ENCODE measurements around the gene P2RX7. TPM values are rescaled to one million over a fixed set of nuclear protein-coding genes. Genes with fewer than 3 reads are reported as not detected.

P2RX7 gene
- total and polyA plus RNA-seq, 8 donors = 1.5 to 25.6 (median 2.1) TPM

DNA sequence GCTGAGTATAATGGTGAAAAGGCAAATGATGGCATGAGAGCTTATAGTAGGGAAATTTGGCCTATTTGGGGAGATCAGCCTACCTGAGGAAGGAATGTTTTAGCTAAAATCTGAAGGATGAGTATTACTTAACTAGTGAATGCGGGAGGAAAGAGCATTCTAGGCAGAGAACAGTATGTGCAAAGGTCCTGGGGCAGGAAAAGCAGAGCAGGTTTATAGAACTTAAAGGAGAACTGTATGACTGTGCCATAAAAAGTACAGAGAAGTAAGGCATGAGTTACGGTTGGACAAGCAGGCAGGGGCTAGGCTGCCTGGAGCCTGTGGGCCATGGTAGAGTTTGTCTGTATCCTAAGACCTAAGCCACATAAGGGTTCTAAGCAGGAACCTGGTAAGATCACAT is 55.6 kb downstream of the P2RX7 start:
- intact Hi-C loops (cut with DNase I) = no loop called here
- H3K4me3 ChIP-seq = no peak overlapping the region
- H3K36me3 ChIP-seq = peaks cover 0 to 14% of the 10 kb centered on the region in 2 donors
- no peaks in the 10 kb centered on the region for H3K27me3 ChIP-seq
- no peak overlapping the region for H3K27ac ChIP-seq
- no peak for TF ChIP-seq CTCF (IDR thresholded peaks at IDR 0.05)
- DNase-seq = no peak
- no peak for ATAC-seq
- peaks cover 0 to 21% of the 10 kb centered on the region in 2 donors for H3K4me1 ChIP-seq
- no peaks in the 10 kb centered on the region for H3K9me3 ChIP-seq

- ATAC-seq = no peak
- Histone ChIP-seq H3K36me3 (peaks cover 0 to 10% of the 10 kb centered on the region in 2 donors), H3K4me3 (no peak overlapping the region), H3K27me3 (no peaks in the 10 kb centered on the region), H3K4me1 (peaks cover 0 to 21% of the 10 kb centered on the region in 2 donors), H3K27ac (no peak overlapping the region), H3K9me3 (no peaks in the 10 kb centered on the region)
- intact Hi-C loops (cut with DNase I) = no loop called here
- DNase-seq = no peak
- no peak for TF ChIP-seq CTCF (IDR thresholded peaks at IDR 0.05)
Measured at GRCh38 chr12:121189131-121189530, 56.5 kb downstream of the P2RX7 start.

DNA sequence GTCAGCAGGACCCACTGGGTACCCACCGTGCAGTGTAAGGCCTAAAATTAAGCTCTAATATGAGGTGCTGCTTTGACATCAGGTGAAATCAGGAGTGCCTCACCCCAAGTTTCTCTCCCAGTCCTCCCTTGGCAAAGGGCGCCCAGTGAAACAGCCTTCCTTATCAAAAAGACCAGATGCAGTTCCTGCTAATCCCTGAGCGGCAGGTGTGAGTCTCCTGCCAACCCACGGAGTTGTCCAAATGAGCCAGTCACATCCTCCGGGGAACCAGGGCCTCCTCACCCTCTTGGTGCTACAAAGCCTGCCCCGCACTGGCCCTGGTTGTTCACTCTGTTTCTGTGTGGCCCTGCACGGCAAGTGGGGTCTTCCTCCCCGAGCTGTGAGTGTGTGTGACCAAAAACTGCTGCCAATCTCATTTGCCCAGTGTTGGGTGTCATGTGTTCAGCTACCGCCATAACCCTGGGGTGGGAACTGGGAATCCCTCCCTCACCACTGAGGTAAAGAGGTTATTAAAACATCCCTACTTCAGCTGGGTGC is 57.0 kb downstream of the P2RX7 start:
- peak overlapping the region in 1 of 2 donors; percentile 67 for H3K27ac ChIP-seq
- H3K27me3 ChIP-seq = no peaks in the 10 kb centered on the region
- no peaks in the 10 kb centered on the region for H3K9me3 ChIP-seq
- no peak overlapping the region for H3K4me3 ChIP-seq
- H3K36me3 ChIP-seq = peaks cover 0 to 5% of the 10 kb centered on the region in 2 donors
- intact Hi-C loops (cut with DNase I) = no loop called here
- no peak for DNase-seq
- TF ChIP-seq CTCF (IDR thresholded peaks at IDR 0.05) = no peak
- peaks cover 0 to 18% of the 10 kb centered on the region in 2 donors for H3K4me1 ChIP-seq
- ATAC-seq = no peak

DNA sequence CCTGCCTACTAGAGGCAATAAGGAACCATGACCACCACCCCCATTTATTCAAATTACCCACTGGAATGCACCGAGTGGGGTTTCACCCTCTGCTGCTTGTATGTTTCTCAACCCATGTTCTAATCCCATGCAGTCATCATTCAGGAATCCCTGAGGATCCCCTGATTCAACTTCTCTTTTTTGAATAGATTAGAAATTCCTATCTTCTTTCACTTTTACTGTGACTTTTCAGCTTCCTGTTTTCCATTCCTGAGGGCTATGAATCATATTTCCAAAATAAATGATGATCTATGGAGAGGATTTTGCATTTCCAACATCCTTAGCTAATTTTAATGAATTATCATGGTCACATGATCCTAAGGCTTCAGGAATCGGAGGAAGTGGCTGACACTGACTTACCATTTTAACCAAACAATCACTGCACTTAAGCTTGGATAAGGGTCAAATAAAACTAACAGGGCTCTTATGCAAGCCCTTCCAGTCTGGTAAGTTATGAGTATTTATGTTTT is 57.9 kb downstream of the P2RX7 start:
- no peaks in the 10 kb centered on the region for H3K36me3 ChIP-seq
- intact Hi-C loops (cut with DNase I) = no loop called here
- ATAC-seq (peak; percentile 73), DNase-seq (no peak)
- H3K27me3 ChIP-seq = no peaks in the 10 kb centered on the region
- TF ChIP-seq CTCF (IDR thresholded peaks at IDR 0.05) = no peak
- peak overlapping the region in 1 of 2 donors; percentile 67 for H3K27ac ChIP-seq
- no peak overlapping the region for H3K4me3 ChIP-seq
- no peaks in the 10 kb centered on the region for H3K9me3 ChIP-seq
- H3K4me1 ChIP-seq = peaks cover 0 to 11% of the 10 kb centered on the region in 2 donors

DNA sequence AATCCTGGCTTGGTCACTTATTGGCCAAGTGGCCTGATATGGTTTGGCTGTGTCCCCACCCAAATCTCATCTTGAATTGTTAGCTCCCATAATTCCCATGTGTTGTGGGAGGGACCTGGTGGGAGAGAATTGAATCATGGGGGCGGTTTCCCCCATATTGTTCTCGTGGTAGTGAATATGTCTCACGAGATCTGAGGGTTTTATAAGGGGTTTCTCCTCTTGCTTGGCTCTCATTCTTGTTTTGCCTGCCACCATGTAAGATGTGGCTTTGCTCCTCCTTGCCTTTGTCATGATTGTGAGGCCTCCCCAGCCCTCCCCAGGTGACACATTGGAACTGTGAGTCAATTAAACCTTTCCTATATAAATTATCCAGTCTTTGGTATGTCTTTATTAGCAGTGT is 58.5 kb downstream of the P2RX7 start:
- peaks cover 0 to 10% of the 10 kb centered on the region in 2 donors for H3K4me1 ChIP-seq
- H3K27me3 ChIP-seq = no peaks in the 10 kb centered on the region
- intact Hi-C loops (cut with DNase I) = no loop called here
- peak overlapping the region in 1 of 2 donors; percentile 67 for H3K27ac ChIP-seq
- H3K36me3 ChIP-seq = no peaks in the 10 kb centered on the region
- no peak for TF ChIP-seq CTCF (IDR thresholded peaks at IDR 0.05)
- H3K9me3 ChIP-seq = no peaks in the 10 kb centered on the region
- ATAC-seq (no peak), DNase-seq (no peak)
- H3K4me3 ChIP-seq = no peak overlapping the region

All from left lung (tissue), 10 donors.